CD1c-positive myeloid dendritic cell (primary cell): ENCODE results near the gene SLAMF1.
"Not testable (repeated sequence)": the region's sequence is repeated elsewhere in the genome, so short reads cannot be mapped to it uniquely, and the experiment has no call there.

Experiments used
- DNase-seq: peaks from one replicate; pipeline ENCODE4 v3.0.0-alpha.2; 2016; ENCODE audit errors: extremely low spot score

Gene SLAMF1

GRCh38 chr1:160563230-160563629, 83.6 kb downstream of the SLAMF1 start:
- DNase-seq = not testable (repeated sequence)

- DNase-seq = not testable (repeated sequence)
Observed at GRCh38 chr1:160562745-160563144, 84.1 kb downstream of the SLAMF1 start.

GRCh38 chr1:160560806-160561205, 86.0 kb downstream of the SLAMF1 start:
- no peak for DNase-seq

GRCh38 chr1:160560045-160560705, 86.7 kb downstream of the SLAMF1 start:
- DNase-seq = no peak

DNA sequence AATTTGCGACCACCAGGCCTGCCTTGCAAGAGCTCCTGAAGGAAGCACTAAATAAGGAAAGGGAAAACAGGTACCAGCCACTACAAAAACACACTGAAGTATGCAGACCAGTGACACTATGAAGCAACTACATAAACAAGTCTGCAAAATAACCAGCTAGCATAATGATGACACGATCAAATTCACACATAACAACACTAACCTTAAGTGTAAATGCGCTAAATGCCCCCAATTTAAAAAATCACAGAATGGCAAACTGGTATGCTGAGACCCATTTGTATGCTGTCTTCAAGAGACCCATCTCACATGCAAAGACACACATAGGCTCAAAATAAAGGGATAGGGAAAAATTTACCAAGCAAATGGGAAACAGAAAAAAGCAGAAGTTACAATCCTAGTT, 87.4 kb downstream of the SLAMF1 start:
- not testable (repeated sequence) for DNase-seq

GRCh38 chr1:160558660-160559380, 88.0 kb downstream of the SLAMF1 start:
- DNase-seq = no peak
